ENCODE data around the gene C3orf52.

DNA sequence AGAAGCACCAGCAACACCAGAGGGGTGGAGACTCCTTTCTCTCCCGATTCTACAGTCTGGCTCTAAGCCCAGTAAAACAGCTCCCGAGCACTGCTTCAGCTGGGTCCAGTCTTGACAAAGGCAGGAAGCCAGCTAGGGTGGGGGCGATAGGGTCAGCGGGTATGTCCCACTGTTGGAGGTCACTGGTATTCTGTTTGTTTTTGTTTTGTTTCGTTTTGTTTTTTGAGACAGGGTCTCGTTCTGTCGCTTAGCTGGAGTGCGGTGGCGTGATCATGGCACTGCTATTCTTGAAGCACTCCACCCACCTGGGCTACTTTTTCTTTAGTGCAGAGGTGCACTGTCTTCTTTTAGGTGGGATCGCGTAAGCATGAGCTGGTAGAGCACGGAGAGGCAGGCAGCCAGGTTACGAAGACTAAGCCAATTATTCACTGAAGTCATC lies 30.6 kb downstream of the C3orf52 start:
- TF ChIP-seq, protein P1, sequence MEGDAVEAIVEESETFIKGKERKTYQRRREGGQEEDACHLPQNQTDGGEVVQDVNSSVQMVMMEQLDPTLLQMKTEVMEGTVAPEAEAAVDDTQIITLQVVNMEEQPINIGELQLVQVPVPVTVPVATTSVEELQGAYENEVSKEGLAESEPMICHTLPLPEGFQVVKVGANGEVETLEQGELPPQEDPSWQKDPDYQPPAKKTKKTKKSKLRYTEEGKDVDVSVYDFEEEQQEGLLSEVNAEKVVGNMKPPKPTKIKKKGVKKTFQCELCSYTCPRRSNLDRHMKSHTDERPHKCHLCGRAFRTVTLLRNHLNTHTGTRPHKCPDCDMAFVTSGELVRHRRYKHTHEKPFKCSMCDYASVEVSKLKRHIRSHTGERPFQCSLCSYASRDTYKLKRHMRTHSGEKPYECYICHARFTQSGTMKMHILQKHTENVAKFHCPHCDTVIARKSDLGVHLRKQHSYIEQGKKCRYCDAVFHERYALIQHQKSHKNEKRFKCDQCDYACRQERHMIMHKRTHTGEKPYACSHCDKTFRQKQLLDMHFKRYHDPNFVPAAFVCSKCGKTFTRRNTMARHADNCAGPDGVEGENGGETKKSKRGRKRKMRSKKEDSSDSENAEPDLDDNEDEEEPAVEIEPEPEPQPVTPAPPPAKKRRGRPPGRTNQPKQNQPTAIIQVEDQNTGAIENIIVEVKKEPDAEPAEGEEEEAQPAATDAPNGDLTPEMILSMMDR (conservative IDR thresholded peaks at IDR 0.05; ENCODE audit: low read depth in 2 of 2) = no peak
- no peak for TF ChIP-seq EZH2 (IDR thresholded peaks at IDR 0.05; ENCODE audit: low read depth, unreplicated experiment)
- no peak for TF ChIP-seq EZH2phosphoT487 (IDR thresholded peaks at IDR 0.05; ENCODE audit: unreplicated experiment)

Measured in GM23338 (cell line).